Endothelial cell of umbilical vein (primary cell): ENCODE data around the gene FAAH. TPM values are rescaled to one million over a fixed set of nuclear protein-coding genes. Genes with fewer than 3 reads are reported as not detected.

Source experiments
- Bru-seq: library from RNA; stranded (reverse); fragments of 400-500 nt; gene quantifications from one replicate; lab custom pipeline; 2021; lab: Mats Ljungman, UMichigan
- BruChase-seq, 2 experiments: library from RNA; stranded (reverse); fragments of 400-500 nt; gene quantifications; one replicate each; lab custom pipeline; 2021; lab: Mats Ljungman, UMichigan
- BruUV-seq: library from RNA; stranded (reverse); fragments of 400-500 nt; replicated peaks from 2 replicates; lab custom pipeline; 2021; lab: Mats Ljungman, UMichigan
- CTCF ChIA-PET: fragments of 300-600, 350-600 bp; sonication (Branson Sonifier 250); formaldehyde crosslinking; loops from one replicate; lab custom pipeline; 2021; ENCODE audit warnings: antibody characterized with exemption, inconsistent platforms; lab: Charles Lee
- POLR2A ChIA-PET: fragments of 300-600, 350-600 bp; sonication (Branson Sonifier 250); formaldehyde crosslinking; loops from one replicate; lab custom pipeline; 2021; ENCODE audit warnings: antibody characterized with exemption, inconsistent platforms; lab: Charles Lee
- DNase-seq: peaks from one replicate; pipeline ENCODE4 v3.0.0-alpha.2; 2011; ENCODE audit warnings: low read depth, low spot score
- FAIRE-seq: peaks from 2 replicates; lab custom pipeline; 2011; peaks lifted over from hg19 to GRCh38; lab: Jason Lieb, UNC
- H2AFZ ChIP-seq: 2 replicates; pipeline ENCODE4 v1.6.0; 2012; ENCODE audit warnings: low read depth, low read length, control low read depth, inconsistent platforms
- H3K27ac ChIP-seq: 2 replicates; pipeline ENCODE4 v1.5.1; 2011; ENCODE audit warnings: low read depth, mild to moderate bottlenecking, control low read depth, low read length, moderate library complexity; ENCODE audit not compliant: insufficient read depth
- H3K27me3 ChIP-seq, 2 experiments: 2 replicates each; pipeline versions ENCODE4 v1.6.0 to v1.6.1; 2011; ENCODE audit warnings: low read length in 2 of 2, mixed read lengths in 1 of 2; ENCODE audit not compliant: control insufficient read depth in 2 of 2, insufficient read depth in 2 of 2
- H3K36me3 ChIP-seq, 2 experiments: 2 replicates in 1 of 2; 3 replicates in 1 of 2; pipeline ENCODE4 v1.5.1; 2011; ENCODE audit warnings: low read length in 2 of 2, mild to moderate bottlenecking in 1 of 2, moderate library complexity in 1 of 2; ENCODE audit not compliant: control insufficient read depth in 2 of 2, insufficient read depth in 2 of 2; ENCODE audit errors: extremely low read depth in 1 of 2
- H3K4me1 ChIP-seq: 3 replicates; pipeline ENCODE4 v1.5.1; 2011; ENCODE audit warnings: mild to moderate bottlenecking, low read length; ENCODE audit not compliant: control insufficient read depth, insufficient read depth; ENCODE audit errors: extremely low read depth
- H3K4me2 ChIP-seq: 2 replicates; pipeline ENCODE4 v1.6.1; 2011; ENCODE audit warnings: low read length, control low read depth, mixed read lengths; ENCODE audit not compliant: insufficient read depth
- H3K4me3 ChIP-seq, 3 experiments: fragments of 200-600 bp in 1 of 3; sonication (generic), shearing (Covaris generic) in 1 of 3; replicated peaks in 1 of 3; 2 replicates each; pipeline ENCODE4 v1.5.1; 2011 to 2016; ENCODE audit warnings: control low read depth in 3 of 3, low read length in 3 of 3, mild to moderate bottlenecking in 2 of 3, inconsistent platforms in 1 of 3, low read depth in 1 of 3, moderate library complexity in 1 of 3; ENCODE audit not compliant: insufficient read depth in 1 of 3
- H3K79me2 ChIP-seq: 2 replicates; pipeline ENCODE4 v1.6.0; 2012; ENCODE audit warnings: low read length, inconsistent platforms; ENCODE audit not compliant: control insufficient read depth, insufficient read depth
- H3K9ac ChIP-seq: replicated peaks from 2 replicates; pipeline ENCODE3; 2011; ENCODE audit warnings: low read length, control low read depth; ENCODE audit not compliant: insufficient read depth; ENCODE audit errors: extremely low read depth
- H3K9me1 ChIP-seq: replicated peaks from 3 replicates; pipeline ENCODE4 v1.6.0; 2011; ENCODE audit warnings: mild to moderate bottlenecking, low read length; ENCODE audit not compliant: control insufficient read depth, insufficient read depth; ENCODE audit errors: extremely low read depth
- H3K9me3 ChIP-seq: replicated peaks from 2 replicates; pipeline ENCODE4 v1.5.1; 2012; ENCODE audit warnings: low read length, inconsistent platforms; ENCODE audit not compliant: control insufficient read depth, insufficient read depth
- H4K20me1 ChIP-seq: replicated peaks from 2 replicates; pipeline ENCODE3; 2011; ENCODE audit warnings: mild to moderate bottlenecking, low read length; ENCODE audit not compliant: control insufficient read depth, insufficient read depth; ENCODE audit errors: extremely low read depth
- EZH2 ChIP-seq: IDR thresholded peaks from 2 replicates; pipeline ENCODE4 v1.6.1; 2012; ENCODE audit warnings: borderline replicate concordance, low read depth, mild to moderate bottlenecking, moderate library complexity, low read length, inconsistent platforms; ENCODE audit not compliant: severe bottlenecking
- GATA2 ChIP-seq: IDR thresholded peaks from 2 replicates; pipeline ENCODE4 v1.7.0; 2011; ENCODE audit warnings: low read depth, mild to moderate bottlenecking, moderate library complexity, mixed read lengths, low read length; ENCODE audit not compliant: insufficient read length, insufficient read depth
- dilution Hi-C: fragments of 300-500 bp; cut with MboI; formaldehyde crosslinking; loops from one replicate; pipeline ENCODE4 v1.15.0; 2019; ENCODE audit warnings: low sequenced_read_pairs; ENCODE audit not compliant: extremely low pct_ligation_motif_present
- intact Hi-C: fragments of 100-400 bp; cut with micrococcal nuclease; formaldehyde crosslinking; loops from one replicate; pipeline ENCODE4 v1.10.0; 2022
- long read RNA-seq: library from polyadenylated mRNA; stranded (forward); transcript quantifications from one replicate; pipeline ENCODE4 v2.0.0, GENCODE V29; 2021
- polyA minus RNA-seq, 3 experiments: library from RNA; depleted of rRNA, polyadenylated mRNA; stranded (reverse); fragments of >200 nt; gene quantifications; 1 replicate in 1 of 3; 2 replicates in 2 of 3; pipeline ENCODE4 v1.2.3, GENCODE V29; 2011
- polyA plus RNA-seq, 4 experiments: library from polyadenylated mRNA; depleted of rRNA in 3 of 4; stranded (reverse) in 3 of 4; unstranded in 1 of 4; fragments of >200 nt; gene quantifications; 2 replicates each; pipeline versions ENCODE4 v1.2.1 to v1.2.3, GENCODE V29; 2011 to 2012; ENCODE audit warnings: missing spikeins in 1 of 4
- total RNA-seq: library from RNA; stranded (reverse); gene quantifications from 2 replicates; pipeline ENCODE4 v1.2.3, GENCODE V29; 2021
- TF ChIP-seq, protein P1 (sequence below): IDR thresholded peaks from 2 replicates; pipeline ENCODE4 v1.6.1; 2011; ENCODE audit not compliant: insufficient read depth, insufficient read length

The FAAH gene
- 1.5 TPM in 1 of 2 replicates, not detected in the other for total RNA-seq
- polyA plus RNA-seq, result 0.47 and 0.76 TPM in 2 replicates
- polyA plus RNA-seq (2011; cell fraction: cytosol; rRNA removed), result 0.21 and 0.34 TPM in 2 replicates
- 7.8 and 9.7 TPM in 2 replicates for polyA plus RNA-seq (2011; cell fraction: nucleus; rRNA removed)
- 0.36 and 0.91 TPM in 2 replicates for polyA plus RNA-seq (2012)
- polyA minus RNA-seq, result 0.32 and 0.36 TPM in 2 replicates
- not detected for polyA minus RNA-seq (2011; cell fraction: cytosol; rRNA and poly(A)+ RNA removed)
- polyA minus RNA-seq (2011; cell fraction: nucleus; rRNA and poly(A)+ RNA removed), result 0.38 and 1.4 TPM in 2 replicates
- percentile 17 among the genes with signal in this experiment for Bru-seq, nascent RNA
- percentile 40 among the genes with signal in this experiment for BruChase-seq, experiment 1, labeled RNA remaining after a 6-hour chase
- BruChase-seq, experiment 2, labeled RNA remaining after a 2-hour chase, result percentile 38 among the genes with signal in this experiment
- long read RNA-seq, result 0 reads

- intact Hi-C loops (loop anchor here (1.0 kb wide), 1 partner anchor 8 kb away; no protein-coding TSS in a partner anchor), dilution Hi-C loops (no loop called here)
- Histone ChIP-seq H3K79me2 (no peaks in the 10 kb centered on the region), H3K4me3 (no peak within 1 kb of the TSS), H3K27ac (no peak within 1 kb of the TSS), H3K4me1 (no peaks in the 10 kb centered on the region), H3K4me2 (no peak within 1 kb of the TSS), H3K36me3 (no peaks in the 10 kb centered on the region), H3K9me3 (peaks cover 2% of the 10 kb centered on the region), H2AFZ (no peak within 1 kb of the TSS), H3K9ac (no peak within 1 kb of the TSS), H3K9me1 (no peaks in the 10 kb centered on the region), H4K20me1 (no peaks in the 10 kb centered on the region), H3K27me3 (peaks cover 21 to 36% of the 10 kb centered on the region in 2 experiments)
- CTCF ChIA-PET, result interaction anchor here (1.6 kb wide), 1 partner anchor 12 kb away, joined by 8 read pairs; no protein-coding TSS in a partner anchor
- TF ChIP-seq EZH2 (peak; percentile 47), GATA2 (no peak)
- TF ChIP-seq, protein P1, sequence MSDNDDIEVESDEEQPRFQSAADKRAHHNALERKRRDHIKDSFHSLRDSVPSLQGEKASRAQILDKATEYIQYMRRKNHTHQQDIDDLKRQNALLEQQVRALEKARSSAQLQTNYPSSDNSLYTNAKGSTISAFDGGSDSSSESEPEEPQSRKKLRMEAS, result peak; percentile 17
- no peak for DNase-seq
- no peak for FAIRE-seq
- BruUV-seq, result no TSS peak
- POLR2A ChIA-PET, result no interaction called here
Measured at GRCh38 chr1:46394108-46394871, at the start of gene FAAH. Gene FAAH, plus strand, starts transcription at chr1:46394317. Its CDS starts 32 bp downstream, at chr1:46394349.
